HG03354 (cell line): ENCODE results near the gene KRT5.
"Not testable (repeated sequence)": the region's sequence is repeated elsewhere in the genome, so short reads cannot be mapped to it uniquely, and the experiment has no call there.

ENCODE experiments used
- ATAC-seq: cut with Tn5 transposase; IDR thresholded peaks from one replicate; pipeline ENCODE4 v1.9.1; 2021; ENCODE audit warnings: mild to moderate bottlenecking; ENCODE audit not compliant: unreplicated experiment, poor library complexity, severe bottlenecking

Gene KRT5

GRCh38 chr12:52498946-52499345 is 21.2 kb downstream of the KRT5 start:
- no peak for ATAC-seq

GRCh38 chr12:52497975-52498374 is 22.2 kb downstream of the KRT5 start:
- ATAC-seq = no peak

- no peak for ATAC-seq
Measured at GRCh38 chr12:52496590-52497071, 23.6 kb downstream of the KRT5 start.

GRCh38 chr12:52496054-52496453 is 24.1 kb downstream of the KRT5 start:
- ATAC-seq = no peak

GRCh38 chr12:52495389-52495788 is 24.8 kb downstream of the KRT5 start:
- ATAC-seq = no peak

- ATAC-seq = no peak
Measured at GRCh38 chr12:52494518-52494917, 25.7 kb downstream of the KRT5 start.

GRCh38 chr12:52494100-52494499 is 26.1 kb downstream of the KRT5 start:
- ATAC-seq = no peak

- no peak for ATAC-seq
Measured at GRCh38 chr12:52493172-52493571, 27.0 kb downstream of the KRT5 start, which contains the start of gene KRT6A. Gene KRT6A, minus strand, starts transcription at chr12:52493257. Its CDS starts 69 bp downstream, at chr12:52493188.

- ATAC-seq = not testable (repeated sequence)
Measured at GRCh38 chr12:52492405-52492804, 27.8 kb downstream of the KRT5 start.

- not testable (repeated sequence) for ATAC-seq
Measured at GRCh38 chr12:52491495-52491894, 28.7 kb downstream of the KRT5 start.

- ATAC-seq = no peak
Measured at GRCh38 chr12:52488736-52489135, 31.5 kb downstream of the KRT5 start.

- not testable (repeated sequence) for ATAC-seq
Measured at GRCh38 chr12:52487744-52488443, 32.3 kb downstream of the KRT5 start.

- ATAC-seq = no peak
Measured at GRCh38 chr12:52487211-52487610, 33.0 kb downstream of the KRT5 start.

- ATAC-seq = no peak
Measured at GRCh38 chr12:52486166-52487105, 33.8 kb downstream of the KRT5 start.

- no peak for ATAC-seq
Measured at GRCh38 chr12:52480073-52480472, 40.1 kb downstream of the KRT5 start.

- no peak for ATAC-seq
Measured at GRCh38 chr12:52477651-52478050, 42.5 kb downstream of the KRT5 start.

GRCh38 chr12:52474212-52474611 is 46.0 kb downstream of the KRT5 start:
- no peak for ATAC-seq

- ATAC-seq = no peak
Measured at GRCh38 chr12:52473768-52474167, 46.4 kb downstream of the KRT5 start, which contains the start of gene KRT6C. Gene KRT6C, minus strand, starts transcription at chr12:52473805. Its CDS starts 68 bp downstream, at chr12:52473737.

- ATAC-seq = no peak
Measured at GRCh38 chr12:52469853-52470252, 50.3 kb downstream of the KRT5 start.

GRCh38 chr12:52464897-52465296 is 55.3 kb downstream of the KRT5 start:
- no peak for ATAC-seq
